Measurements from ENCODE around the gene ZFR2.
A peak's percentile ranks its signal among the peaks of the same experiment; 100 is the strongest.
"Not testable (repeated sequence)": the region's sequence is repeated elsewhere in the genome, so short reads cannot be mapped to it uniquely, and the experiment has no call there.

The ZFR2 gene

GRCh38 chr19:3835055-3835435 lies 33.8 kb downstream of the ZFR2 start:
- no peak for DNase-seq

- DNase-seq, result no peak
Measured at GRCh38 chr19:3834349-3835054, 34.3 kb downstream of the ZFR2 start.

DNA sequence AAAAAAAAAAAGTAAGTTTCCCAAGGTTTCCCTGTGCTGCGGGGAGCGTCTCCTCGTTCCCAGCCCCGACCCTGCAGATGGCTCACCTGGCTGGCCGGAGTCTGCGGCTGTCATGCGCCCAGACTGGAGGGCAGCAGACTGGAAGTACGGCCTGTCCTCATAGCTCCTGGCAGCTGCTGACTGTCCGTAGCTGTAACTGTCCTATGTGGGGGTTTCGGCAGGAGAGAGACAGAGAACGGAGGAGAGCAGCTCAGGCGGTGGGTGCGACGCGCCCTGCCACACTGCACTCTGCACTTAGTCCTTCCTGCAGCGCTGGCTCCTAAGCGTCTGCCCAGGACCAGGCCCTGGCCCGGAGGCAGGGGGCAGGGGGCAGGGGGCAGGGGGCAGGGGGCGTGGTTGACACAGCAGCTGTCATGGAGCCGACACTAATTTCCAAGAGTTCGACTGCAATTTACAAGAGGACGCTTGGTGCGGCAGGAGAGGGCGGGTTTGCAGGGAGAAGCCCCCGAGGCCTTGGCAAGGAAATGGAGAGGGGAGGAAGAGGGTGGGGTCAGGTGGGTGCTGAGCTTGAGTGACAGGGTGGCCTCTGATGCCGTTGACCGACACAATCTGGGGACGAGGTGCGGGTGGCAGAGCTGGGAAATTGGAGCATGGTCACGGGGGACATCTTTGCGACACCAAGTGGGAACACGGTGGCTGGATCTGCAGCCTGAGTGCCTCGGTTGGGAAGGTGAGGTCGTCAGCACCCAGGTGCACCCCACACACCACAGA lies 35.1 kb downstream of the ZFR2 start:
- no peak for DNase-seq

DNA sequence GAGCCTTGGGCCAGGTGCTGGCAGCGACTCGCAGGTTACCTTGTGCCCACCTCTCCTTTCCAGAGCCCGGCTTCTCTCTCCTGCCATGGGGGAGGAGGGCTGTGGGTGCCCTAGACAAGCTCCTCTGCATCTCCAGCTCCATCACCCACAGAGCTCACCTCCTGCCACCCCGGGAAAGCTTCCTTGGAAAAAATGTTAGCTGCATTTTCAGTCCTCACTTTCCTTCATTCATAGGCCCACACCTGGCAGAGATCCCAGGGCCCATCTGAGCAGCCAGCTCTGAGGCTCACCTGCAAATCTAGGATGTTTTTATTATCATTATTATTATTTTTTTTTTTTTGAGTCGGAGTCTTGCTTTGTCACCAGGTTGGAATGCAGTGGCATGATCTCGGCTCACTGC lies 36.8 kb downstream of the ZFR2 start:
- no peak for DNase-seq

GRCh38 chr19:3831601-3832000 lies 37.2 kb downstream of the ZFR2 start:
- DNase-seq, result no peak

GRCh38 chr19:3830621-3831589 lies 37.9 kb downstream of the ZFR2 start:
- no peak for DNase-seq

GRCh38 chr19:3827306-3827705 lies 41.5 kb downstream of the ZFR2 start:
- DNase-seq, result no peak

- no peak for DNase-seq
Measured at GRCh38 chr19:3826163-3826562, 42.7 kb downstream of the ZFR2 start.

DNA sequence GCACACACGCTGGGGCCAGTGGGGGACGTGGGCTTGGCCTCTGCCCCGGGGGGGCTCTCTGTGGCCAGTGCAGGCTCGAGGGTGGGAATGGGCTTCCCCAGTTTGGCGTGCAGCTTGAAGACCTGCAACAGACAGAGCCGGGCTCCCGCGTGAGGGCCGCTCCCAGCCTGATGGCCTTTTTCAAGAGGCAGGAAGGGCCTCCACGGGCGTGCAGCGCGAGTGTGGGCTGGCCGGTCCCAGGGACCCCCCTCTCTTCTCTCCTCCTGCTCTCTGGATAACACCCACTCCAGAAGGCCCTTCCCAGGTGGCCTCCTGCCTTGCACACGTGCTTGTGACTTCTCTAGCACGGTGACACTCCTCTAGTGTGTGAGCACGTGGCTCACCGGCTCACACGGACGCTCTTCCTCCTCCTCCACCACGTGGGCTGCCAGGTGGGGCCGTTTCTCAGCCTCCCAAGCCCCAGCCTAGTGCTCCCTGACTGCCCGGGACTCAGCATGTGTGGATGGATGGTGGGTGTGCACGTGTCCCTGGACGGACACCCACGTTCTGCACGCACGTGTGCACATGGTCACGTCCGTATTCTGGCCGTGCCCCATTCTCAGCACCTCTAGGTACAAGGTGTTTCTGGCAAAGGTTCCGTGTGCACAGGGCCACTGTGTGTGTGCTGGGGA lies 43.4 kb downstream of the ZFR2 start:
- DNase-seq, result no peak

DNA sequence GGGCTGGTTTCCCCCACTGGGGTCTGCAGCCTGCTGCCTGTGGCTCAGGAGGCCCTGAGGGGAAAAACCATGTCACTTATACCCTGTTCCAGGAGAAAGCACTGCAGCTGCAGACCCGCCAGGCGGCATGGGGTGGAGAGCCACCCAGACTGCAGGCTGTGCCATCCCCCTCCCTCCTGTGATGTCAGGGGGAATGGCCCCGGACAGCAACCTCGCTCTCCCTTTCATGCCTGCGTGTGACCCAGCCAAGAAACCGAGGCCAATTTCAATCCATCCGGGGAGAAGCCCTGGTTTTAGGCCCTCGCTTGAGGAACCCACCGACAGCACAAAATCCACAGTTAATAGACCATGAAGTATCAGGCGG lies 45.5 kb downstream of the ZFR2 start:
- DNase-seq, result no peak

DNA sequence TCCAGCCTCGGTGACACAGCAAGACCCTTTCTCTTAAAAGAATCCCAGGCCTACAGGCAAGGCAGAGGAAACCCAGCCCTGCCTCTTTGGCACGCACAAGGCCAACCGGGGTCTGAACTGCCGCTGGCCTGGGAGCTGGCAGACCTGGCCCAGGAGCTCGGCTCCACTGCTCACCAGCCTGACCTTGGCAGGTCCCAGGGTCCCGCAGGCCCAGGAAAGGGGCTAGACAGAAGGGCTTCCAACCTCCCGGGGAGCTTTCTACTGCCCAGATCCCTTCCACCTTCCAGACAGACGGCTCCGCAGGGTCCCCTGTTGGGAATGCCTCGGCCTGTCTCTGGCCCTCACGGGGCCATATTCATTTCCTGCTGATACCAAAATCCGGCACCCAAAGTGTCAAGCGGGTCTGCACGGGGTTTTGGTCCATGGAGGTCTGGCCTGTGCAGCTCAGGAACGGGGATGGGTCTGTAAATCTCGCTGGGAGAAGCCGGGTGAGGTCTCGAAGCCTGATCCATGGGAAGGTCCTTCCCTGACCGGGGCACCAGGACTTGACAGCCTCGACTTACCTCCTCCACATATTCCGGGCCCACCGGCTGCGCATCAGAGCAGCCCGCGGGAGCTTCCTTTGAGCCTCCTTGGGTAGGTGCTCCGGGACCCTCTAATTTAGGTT lies 46.0 kb downstream of the ZFR2 start:
- DNase-seq, result no peak

- DNase-seq, result peak; percentile 82
Measured at GRCh38 chr19:3821857-3822364, 46.9 kb downstream of the ZFR2 start.

DNA sequence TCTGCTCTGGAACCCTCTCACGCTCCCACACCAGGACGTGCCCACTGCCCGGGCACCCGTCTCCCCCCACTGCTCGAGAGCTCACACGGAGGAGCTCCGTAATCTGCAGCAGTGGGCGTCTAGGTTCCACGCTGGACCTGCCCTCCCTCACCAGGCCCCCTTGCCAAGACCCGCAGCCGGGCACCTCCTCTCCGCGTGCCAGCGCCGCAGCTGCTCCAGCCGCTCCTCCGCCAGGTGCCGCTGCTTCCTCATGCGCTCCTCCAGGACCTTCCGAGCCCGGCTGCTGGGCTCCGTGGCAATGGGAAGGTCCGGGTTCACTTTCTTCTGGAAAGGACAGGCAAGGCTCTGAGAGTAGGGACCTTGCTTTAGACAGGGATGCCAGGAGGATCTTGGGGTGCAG lies 47.7 kb downstream of the ZFR2 start:
- no peak for DNase-seq

GRCh38 chr19:3819989-3820388 lies 48.8 kb downstream of the ZFR2 start:
- DNase-seq, result no peak

DNA sequence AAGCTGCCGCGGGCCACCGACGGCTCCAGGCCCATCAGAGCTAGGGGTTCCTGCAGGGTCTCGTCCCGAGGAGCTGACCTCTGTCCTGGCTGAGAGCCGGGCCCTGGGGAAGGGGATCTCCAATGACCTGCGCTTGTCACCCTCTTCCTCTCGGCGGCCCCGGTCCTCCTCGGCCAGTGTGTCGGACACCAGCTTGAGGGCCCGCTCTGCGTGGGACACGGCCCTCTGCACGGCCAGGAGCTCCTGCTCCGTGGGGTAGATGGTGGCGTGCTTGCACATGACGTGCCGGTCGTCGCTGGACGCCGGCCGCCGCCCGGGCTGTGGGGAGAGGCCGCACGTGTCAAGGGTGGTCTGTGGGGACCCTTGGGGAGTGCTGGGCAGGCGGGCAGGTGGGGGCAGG lies 49.9 kb downstream of the ZFR2 start:
- DNase-seq, result no peak

GRCh38 chr19:3818466-3818865 lies 50.4 kb downstream of the ZFR2 start:
- DNase-seq, result no peak

- no peak for DNase-seq
Measured at GRCh38 chr19:3817761-3818160, 51.1 kb downstream of the ZFR2 start.

DNA sequence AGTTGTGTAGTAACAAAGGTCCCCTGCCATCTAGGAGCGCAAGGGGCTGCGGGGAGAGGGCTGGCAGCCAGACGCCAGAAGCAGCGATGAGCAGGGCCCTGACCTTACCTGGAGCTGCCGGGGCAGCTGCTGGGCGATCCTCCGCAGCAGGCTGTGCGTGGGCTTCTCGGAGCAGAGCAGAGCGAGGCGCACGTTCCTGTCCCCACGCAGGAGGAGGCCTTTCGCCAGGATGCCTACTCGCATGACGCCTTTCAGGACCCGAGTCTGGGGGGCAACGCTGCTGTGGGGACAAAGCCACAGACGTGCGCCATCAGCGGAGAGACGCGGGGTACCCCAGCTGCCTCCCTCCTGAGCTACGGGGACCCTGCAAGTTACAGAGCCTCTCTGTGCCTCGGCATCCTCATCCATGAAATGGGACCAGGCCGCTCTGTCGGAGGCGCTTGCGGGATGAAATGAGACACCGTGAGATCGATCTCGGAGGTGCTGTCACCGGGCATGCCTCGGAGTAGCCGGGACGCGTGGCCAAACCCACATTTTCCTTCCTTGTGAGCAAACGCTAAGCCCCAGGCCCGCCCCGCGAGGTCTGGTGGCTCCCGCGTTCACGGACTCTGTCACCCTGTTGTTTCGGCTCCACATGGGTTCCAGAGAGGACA lies 52.1 kb downstream of the ZFR2 start:
- DNase-seq, result no peak

DNA sequence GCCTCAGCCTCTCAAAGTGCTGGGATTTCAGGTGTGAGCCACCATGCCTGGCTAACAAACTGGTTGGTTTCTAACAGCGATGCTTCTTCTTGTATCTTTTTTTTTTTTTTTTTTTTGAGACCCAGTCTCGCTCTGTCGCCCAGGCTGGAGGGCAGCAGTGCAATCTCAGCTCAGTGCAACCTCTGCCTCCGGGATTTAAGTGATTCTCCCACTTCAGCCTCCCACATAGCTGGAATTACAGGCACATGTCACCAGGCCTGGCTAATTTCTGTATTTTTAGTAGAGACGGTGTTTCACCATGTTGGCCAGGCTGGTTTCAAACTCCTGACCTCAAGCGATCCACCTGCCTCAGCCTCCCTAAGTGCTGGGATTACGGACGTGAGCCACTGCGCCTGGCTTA lies 52.7 kb downstream of the ZFR2 start:
- DNase-seq, result not testable (repeated sequence)

GRCh38 chr19:3814648-3815047 lies 54.2 kb downstream of the ZFR2 start:
- DNase-seq, result no peak

Measured in central memory CD4-positive, alpha-beta T cell (primary cell).